Measurements from ENCODE around the gene EYA4. TPM values are rescaled to one million over a fixed set of nuclear protein-coding genes. Genes with fewer than 3 reads are reported as not detected.

EYA4 gene
- polyA plus RNA-seq, 1 of the 3 experiments (the other 2 are of a cell fraction) = 0.08 TPM

DNA sequence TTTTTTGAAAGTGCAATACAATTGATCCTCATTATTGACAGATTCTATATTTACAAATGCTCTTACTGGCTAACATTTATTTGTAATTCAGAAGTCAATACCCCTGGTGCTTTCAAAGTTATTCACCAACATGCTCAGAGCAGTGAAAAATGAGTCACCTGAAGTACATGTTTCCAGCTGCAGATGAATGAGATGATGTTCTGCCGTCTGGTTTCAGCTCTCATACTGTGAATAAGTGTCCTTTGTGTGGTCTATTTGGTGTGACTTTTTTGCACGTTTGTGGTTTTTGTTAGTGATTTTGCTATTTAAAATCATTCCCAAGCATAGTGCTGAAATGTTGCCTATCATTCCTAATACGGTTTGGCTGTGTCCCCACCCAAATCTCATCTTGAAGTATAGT is 22.3 kb upstream of the EYA4 start:
- no peak for DNase-seq
- Histone ChIP-seq H4K20me1 (ENCODE audit: insufficient read depth) (no peaks in the 10 kb centered on the region), H3K9me3 (no peaks in the 10 kb centered on the region), H3K9me2 (no peaks in the 10 kb centered on the region), H3K27me3 (ENCODE audit: insufficient read depth) (no peaks in the 10 kb centered on the region), H3F3A (replicated peaks; ENCODE audit: insufficient read depth) (no peaks in the 10 kb centered on the region), H3K27ac (ENCODE audit: low read depth in 2 of 2, low read length in 1 of 2) (no peak overlapping the region), H3K4me3 (ENCODE audit: low read depth in 2 of 2, low read length in 1 of 2) (no peak overlapping the region), H3K4me2 (no peak overlapping the region), H2AFZ (ENCODE audit: low read depth) (no peak overlapping the region), H3K4me1 (ENCODE audit: control insufficient read depth in 1 of 2, insufficient read depth in 2 of 2, low read depth in 1 of 2, low read length in 1 of 2) (no peaks in the 10 kb centered on the region), H3K36me3 (replicated peaks in 1 of 2; ENCODE audit: control insufficient read depth in 1 of 2, insufficient read depth in 2 of 2, low read length in 1 of 2) (no peaks in the 10 kb centered on the region), H3K79me2 (ENCODE audit: insufficient read depth) (no peaks in the 10 kb centered on the region), H3K9ac (no peak overlapping the region)
- WGBS (ENCODE audit: low lambda C conversion rate) = 41% methylated on average over 3 of the region's 3 CpGs
- ChIA-PET CTCF (no interaction called here), POLR2A (no interaction called here)
- TF ChIP-seq EZH2phosphoT487 (IDR thresholded peaks at IDR 0.05; ENCODE audit: borderline replicate concordance, low read depth) = no peak
- no peak for TF ChIP-seq SIN3A (IDR thresholded peaks at IDR 0.05; ENCODE audit: borderline replicate concordance, low read depth, low read length)
- TF ChIP-seq CTCF (IDR thresholded peaks at IDR 0.05) = no peak
- TF ChIP-seq ELF1 (IDR thresholded peaks at IDR 0.05) = no peak
- no peak for TF ChIP-seq EP300 (IDR thresholded peaks at IDR 0.05; ENCODE audit: borderline replicate concordance in 1 of 2, low read depth in 1 of 2, low read length in 1 of 2)
- no peak for TF ChIP-seq MEF2A (IDR thresholded peaks at IDR 0.05; ENCODE audit: borderline replicate concordance, low read depth)
- TF ChIP-seq POLR2AphosphoS5 (IDR thresholded peaks at IDR 0.05; ENCODE audit: low read depth, low read length) = no peak
- TF ChIP-seq MXI1 (IDR thresholded peaks at IDR 0.05; ENCODE audit: low read depth, low read length) = no peak
- TF ChIP-seq TAF1 (IDR thresholded peaks at IDR 0.05; ENCODE audit: borderline replicate concordance, low read depth, low read length) = no peak
- no peak for TF ChIP-seq USF2 (IDR thresholded peaks at IDR 0.05; ENCODE audit: borderline replicate concordance, low read depth, low read length)
- no peak for TF ChIP-seq NRF1 (IDR thresholded peaks at IDR 0.05; ENCODE audit: low read depth, low read length)
- no peak for TF ChIP-seq YY1 (IDR thresholded peaks at IDR 0.05; ENCODE audit: low read depth)
- TF ChIP-seq RCOR1 (IDR thresholded peaks at IDR 0.05; ENCODE audit: low read length) = no peak

DNA sequence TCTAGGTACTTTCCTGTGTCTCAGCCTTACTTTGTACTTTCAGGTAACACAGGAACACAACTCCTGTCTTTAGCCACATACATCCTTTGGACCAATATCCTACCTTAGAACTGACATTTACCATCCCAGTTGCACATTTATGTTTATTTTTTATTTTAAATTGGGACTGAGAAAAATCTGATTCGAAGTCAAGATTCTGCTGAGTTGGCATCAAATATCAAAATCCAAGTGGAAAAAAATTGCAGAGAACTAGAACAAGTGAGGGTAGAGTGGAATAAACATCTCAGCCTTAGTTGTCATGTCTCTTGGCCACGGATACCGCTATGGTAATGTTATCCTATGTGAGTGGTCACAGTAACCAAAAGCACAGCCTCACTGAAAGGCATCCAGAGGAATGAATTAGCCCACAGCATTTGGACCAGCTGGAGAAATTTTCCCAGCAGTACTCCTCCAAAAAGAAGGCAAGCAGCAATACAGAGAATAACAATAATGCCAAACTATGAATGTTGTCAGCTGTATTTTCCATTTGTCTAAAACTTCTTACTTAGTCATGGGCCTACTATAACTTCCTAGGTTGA is 17.6 kb upstream of the EYA4 start:
- Histone ChIP-seq H3K27ac (ENCODE audit: low read depth in 2 of 2, low read length in 1 of 2) (no peak overlapping the region), H3K9me3 (no peaks in the 10 kb centered on the region), H3K79me2 (ENCODE audit: insufficient read depth) (no peaks in the 10 kb centered on the region), H3F3A (replicated peaks; ENCODE audit: insufficient read depth) (no peaks in the 10 kb centered on the region), H3K4me2 (no peak overlapping the region), H2AFZ (ENCODE audit: low read depth) (no peak overlapping the region), H3K4me1 (ENCODE audit: control insufficient read depth in 1 of 2, insufficient read depth in 2 of 2, low read depth in 1 of 2, low read length in 1 of 2) (no peaks in the 10 kb centered on the region), H3K36me3 (replicated peaks in 1 of 2; ENCODE audit: control insufficient read depth in 1 of 2, insufficient read depth in 2 of 2, low read length in 1 of 2) (no peaks in the 10 kb centered on the region), H3K9ac (no peak overlapping the region), H3K27me3 (ENCODE audit: insufficient read depth) (no peaks in the 10 kb centered on the region), H3K4me3 (ENCODE audit: low read depth in 2 of 2, low read length in 1 of 2) (no peak overlapping the region), H4K20me1 (ENCODE audit: insufficient read depth) (no peaks in the 10 kb centered on the region), H3K9me2 (no peaks in the 10 kb centered on the region)
- ChIA-PET POLR2A (no interaction called here), CTCF (no interaction called here)
- WGBS (ENCODE audit: low lambda C conversion rate) = 43% methylated on average over 3 of the region's 3 CpGs
- no peak for DNase-seq
- no peak for TF ChIP-seq GABPA (IDR thresholded peaks at IDR 0.05; ENCODE audit: low read depth)
- TF ChIP-seq FOXJ3 (CRISPR knock-in tag; IDR thresholded peaks at IDR 0.05) = no peak
- TF ChIP-seq USF1 (IDR thresholded peaks at IDR 0.05; ENCODE audit: borderline replicate concordance, low read depth) = no peak
- TF ChIP-seq IRF3 (IDR thresholded peaks at IDR 0.05; ENCODE audit: low read depth, low read length) = no peak
- TF ChIP-seq NFIC (IDR thresholded peaks at IDR 0.05; ENCODE audit: borderline replicate concordance) = no peak
- TF ChIP-seq TCF12 (IDR thresholded peaks at IDR 0.05) = no peak
- TF ChIP-seq TEAD4 (IDR thresholded peaks at IDR 0.05; ENCODE audit: borderline replicate concordance, insufficient read depth) = no peak
- no peak for TF ChIP-seq CHD2 (IDR thresholded peaks at IDR 0.05; ENCODE audit: low read length, partially characterized antibody)
- TF ChIP-seq JUND (IDR thresholded peaks at IDR 0.05) = no peak
- TF ChIP-seq RXRA (IDR thresholded peaks at IDR 0.05; ENCODE audit: borderline replicate concordance, low read depth) = no peak
- no peak for TF ChIP-seq TAF1 (IDR thresholded peaks at IDR 0.05; ENCODE audit: borderline replicate concordance, low read depth, low read length)
- TF ChIP-seq, protein P1, sequence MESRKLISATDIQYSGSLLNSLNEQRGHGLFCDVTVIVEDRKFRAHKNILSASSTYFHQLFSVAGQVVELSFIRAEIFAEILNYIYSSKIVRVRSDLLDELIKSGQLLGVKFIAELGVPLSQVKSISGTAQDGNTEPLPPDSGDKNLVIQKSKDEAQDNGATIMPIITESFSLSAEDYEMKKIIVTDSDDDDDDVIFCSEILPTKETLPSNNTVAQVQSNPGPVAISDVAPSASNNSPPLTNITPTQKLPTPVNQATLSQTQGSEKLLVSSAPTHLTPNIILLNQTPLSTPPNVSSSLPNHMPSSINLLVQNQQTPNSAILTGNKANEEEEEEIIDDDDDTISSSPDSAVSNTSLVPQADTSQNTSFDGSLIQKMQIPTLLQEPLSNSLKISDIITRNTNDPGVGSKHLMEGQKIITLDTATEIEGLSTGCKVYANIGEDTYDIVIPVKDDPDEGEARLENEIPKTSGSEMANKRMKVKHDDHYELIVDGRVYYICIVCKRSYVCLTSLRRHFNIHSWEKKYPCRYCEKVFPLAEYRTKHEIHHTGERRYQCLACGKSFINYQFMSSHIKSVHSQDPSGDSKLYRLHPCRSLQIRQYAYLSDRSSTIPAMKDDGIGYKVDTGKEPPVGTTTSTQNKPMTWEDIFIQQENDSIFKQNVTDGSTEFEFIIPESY (IDR thresholded peaks at IDR 0.05; ENCODE audit: borderline replicate concordance, low read depth) = no peak
- TF ChIP-seq ELF1 (IDR thresholded peaks at IDR 0.05) = no peak
